ENCODE data around the gene COL6A5. TPM values are rescaled to one million over a fixed set of nuclear protein-coding genes. Genes with fewer than 3 reads are reported as not detected.
"Not testable (repeated sequence)": the region's sequence is repeated elsewhere in the genome, so short reads cannot be mapped to it uniquely, and the experiment has no call there.

The COL6A5 gene
- total RNA-seq, 1 experiment from 2014 or later, result not detected

DNA sequence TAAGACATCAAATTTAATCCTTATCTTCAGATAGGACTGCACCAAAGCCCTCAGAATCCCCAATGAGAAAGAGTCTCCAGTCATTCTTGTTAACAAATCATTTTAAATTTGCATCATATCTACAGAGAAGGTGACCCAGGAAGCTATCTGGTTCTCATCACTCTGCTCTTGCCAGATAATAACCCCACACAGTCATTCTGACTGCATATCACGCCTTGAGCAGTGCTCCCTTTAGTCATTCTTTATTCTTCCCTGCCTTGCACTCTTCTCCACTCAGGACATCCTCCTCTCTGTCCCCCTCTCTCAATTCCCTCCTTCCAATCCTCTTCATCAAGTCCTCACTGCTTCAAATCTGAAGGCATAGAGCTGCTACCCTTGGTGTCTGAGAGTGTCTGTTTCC is 87.8 kb downstream of the COL6A5 start:
- DNase-seq (no peak), ATAC-seq (no peak)
- no peaks in the 10 kb centered on the region for H3K79me2 ChIP-seq (ENCODE audit: low read length)
- H4K20me1 ChIP-seq (ENCODE audit: low read length), result no peaks in the 10 kb centered on the region
- BruUV-seq (replicated peaks), result no TSS peak
- TF ChIP-seq EZH2phosphoT487 (IDR thresholded peaks at IDR 0.05; ENCODE audit: borderline replicate concordance, low read length), result no peak
- TF ChIP-seq, protein P1, sequence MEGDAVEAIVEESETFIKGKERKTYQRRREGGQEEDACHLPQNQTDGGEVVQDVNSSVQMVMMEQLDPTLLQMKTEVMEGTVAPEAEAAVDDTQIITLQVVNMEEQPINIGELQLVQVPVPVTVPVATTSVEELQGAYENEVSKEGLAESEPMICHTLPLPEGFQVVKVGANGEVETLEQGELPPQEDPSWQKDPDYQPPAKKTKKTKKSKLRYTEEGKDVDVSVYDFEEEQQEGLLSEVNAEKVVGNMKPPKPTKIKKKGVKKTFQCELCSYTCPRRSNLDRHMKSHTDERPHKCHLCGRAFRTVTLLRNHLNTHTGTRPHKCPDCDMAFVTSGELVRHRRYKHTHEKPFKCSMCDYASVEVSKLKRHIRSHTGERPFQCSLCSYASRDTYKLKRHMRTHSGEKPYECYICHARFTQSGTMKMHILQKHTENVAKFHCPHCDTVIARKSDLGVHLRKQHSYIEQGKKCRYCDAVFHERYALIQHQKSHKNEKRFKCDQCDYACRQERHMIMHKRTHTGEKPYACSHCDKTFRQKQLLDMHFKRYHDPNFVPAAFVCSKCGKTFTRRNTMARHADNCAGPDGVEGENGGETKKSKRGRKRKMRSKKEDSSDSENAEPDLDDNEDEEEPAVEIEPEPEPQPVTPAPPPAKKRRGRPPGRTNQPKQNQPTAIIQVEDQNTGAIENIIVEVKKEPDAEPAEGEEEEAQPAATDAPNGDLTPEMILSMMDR (conservative IDR thresholded peaks at IDR 0.05; ENCODE audit: low read depth, low read length), result no peak
- TF ChIP-seq EZH2 (IDR thresholded peaks at IDR 0.05; ENCODE audit: low read length, unreplicated experiment), result no peak
- POLR2A ChIA-PET (ENCODE audit: unreplicated experiment), result no interaction called here
- H2AFZ ChIP-seq (ENCODE audit: low read length), result no peak overlapping the region
- H3K4me3 ChIP-seq (ENCODE audit: low read length), result no peak overlapping the region
- H3K9me3 ChIP-seq (ENCODE audit: low read length), result no peaks in the 10 kb centered on the region
- no peaks in the 10 kb centered on the region for H3K4me1 ChIP-seq (ENCODE audit: insufficient read depth, low read length)
- no peak overlapping the region for H3K9ac ChIP-seq (ENCODE audit: low read length)
- CTCF ChIA-PET, result no interaction called here
- no peaks in the 10 kb centered on the region for H3K9me2 ChIP-seq (replicated peaks; ENCODE audit: low read length)
- intact Hi-C loops (cut with micrococcal nuclease), result no loop called here
- no peak overlapping the region for H3K27ac ChIP-seq (ENCODE audit: low read length)
- no peaks in the 10 kb centered on the region for H3K36me3 ChIP-seq (ENCODE audit: low read depth, low read length)
- H3K27me3 ChIP-seq (ENCODE audit: low read length), result peaks cover 21% of the 10 kb centered on the region
- H3F3A ChIP-seq (ENCODE audit: low read length, unreplicated experiment), result no peaks in the 10 kb centered on the region
- no peak overlapping the region for H3K4me2 ChIP-seq (ENCODE audit: low read length)

DNA sequence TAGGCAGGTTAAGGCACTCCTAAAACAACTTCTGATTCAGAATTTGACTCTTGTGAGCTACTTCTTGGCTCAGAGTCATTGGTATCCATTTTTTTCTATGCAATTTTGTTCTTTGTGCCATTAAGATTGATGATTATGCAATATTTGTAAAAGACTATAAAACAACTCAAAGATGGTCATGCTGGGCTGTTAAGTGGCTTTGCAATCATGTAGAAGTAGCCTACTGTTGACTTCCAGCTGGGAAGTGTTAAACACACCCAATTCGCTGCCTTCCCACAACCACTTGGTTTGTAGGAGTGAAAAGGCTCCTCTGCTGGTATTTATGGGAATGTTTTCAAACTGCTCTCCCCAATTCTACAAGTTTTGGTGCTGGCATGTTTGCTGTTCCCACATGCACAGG is 96.8 kb downstream of the COL6A5 start:
- no peaks in the 10 kb centered on the region for H3K9me2 ChIP-seq (replicated peaks; ENCODE audit: low read length)
- BruUV-seq (replicated peaks), result no TSS peak
- DNase-seq (no peak), ATAC-seq (no peak)
- no peaks in the 10 kb centered on the region for H3K4me1 ChIP-seq (ENCODE audit: insufficient read depth, low read length)
- no peak for TF ChIP-seq EZH2phosphoT487 (IDR thresholded peaks at IDR 0.05; ENCODE audit: borderline replicate concordance, low read length)
- no peak for TF ChIP-seq EZH2 (IDR thresholded peaks at IDR 0.05; ENCODE audit: low read length, unreplicated experiment)
- TF ChIP-seq, protein P1 (conservative IDR thresholded peaks at IDR 0.05; ENCODE audit: low read depth, low read length), result no peak
- H3K9me3 ChIP-seq (ENCODE audit: low read length), result no peaks in the 10 kb centered on the region
- no peaks in the 10 kb centered on the region for H3K36me3 ChIP-seq (ENCODE audit: low read depth, low read length)
- POLR2A ChIA-PET (ENCODE audit: unreplicated experiment), result no interaction called here
- no peaks in the 10 kb centered on the region for H4K20me1 ChIP-seq (ENCODE audit: low read length)
- H3K27ac ChIP-seq (ENCODE audit: low read length), result no peak overlapping the region
- H3K27me3 ChIP-seq (ENCODE audit: low read length), result peaks cover 14% of the 10 kb centered on the region
- H3K9ac ChIP-seq (ENCODE audit: low read length), result no peak overlapping the region
- no peak overlapping the region for H3K4me3 ChIP-seq (ENCODE audit: low read length)
- no peaks in the 10 kb centered on the region for H3K79me2 ChIP-seq (ENCODE audit: low read length)
- intact Hi-C loops (cut with micrococcal nuclease), result no loop called here
- H3F3A ChIP-seq (ENCODE audit: low read length, unreplicated experiment), result no peaks in the 10 kb centered on the region
- CTCF ChIA-PET, result no interaction called here
- no peak overlapping the region for H2AFZ ChIP-seq (ENCODE audit: low read length)
- H3K4me2 ChIP-seq (ENCODE audit: low read length), result no peak overlapping the region

DNA sequence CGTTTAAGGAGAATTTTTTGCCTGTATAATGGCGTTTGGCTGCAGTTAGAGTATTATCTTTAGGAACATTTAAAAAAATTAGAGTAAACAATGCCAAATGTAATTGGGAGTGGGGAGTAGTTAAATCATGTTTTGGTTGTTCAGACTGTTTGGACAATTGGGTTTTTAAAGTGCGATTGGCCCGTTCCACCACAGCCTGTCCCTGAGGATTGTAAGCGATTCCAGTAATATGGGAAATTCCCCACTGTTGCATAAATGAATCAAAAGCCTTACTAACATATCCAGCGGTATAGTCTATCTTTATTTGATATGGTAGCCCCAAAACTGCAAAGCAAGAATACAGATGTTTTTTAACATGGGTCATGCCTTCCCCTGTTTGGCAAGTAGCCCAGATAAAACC is 101.4 kb downstream of the COL6A5 start:
- H2AFZ ChIP-seq (ENCODE audit: low read length); H3F3A ChIP-seq (ENCODE audit: low read length, unreplicated experiment); POLR2A ChIA-PET (ENCODE audit: unreplicated experiment); H3K27ac ChIP-seq (ENCODE audit: low read length); H3K36me3 ChIP-seq (ENCODE audit: low read depth, low read length); H3K9me2 ChIP-seq (replicated peaks; ENCODE audit: low read length); H3K9me3 ChIP-seq (ENCODE audit: low read length); H4K20me1 ChIP-seq (ENCODE audit: low read length); H3K27me3 ChIP-seq (ENCODE audit: low read length); H3K4me3 ChIP-seq (ENCODE audit: low read length); CTCF ChIA-PET; DNase-seq; intact Hi-C loops (cut with micrococcal nuclease); H3K4me2 ChIP-seq (ENCODE audit: low read length); H3K4me1 ChIP-seq (ENCODE audit: insufficient read depth, low read length); H3K79me2 ChIP-seq (ENCODE audit: low read length); ATAC-seq; H3K9ac ChIP-seq (ENCODE audit: low read length); BruUV-seq (replicated peaks): not testable (repeated sequence)

DNA sequence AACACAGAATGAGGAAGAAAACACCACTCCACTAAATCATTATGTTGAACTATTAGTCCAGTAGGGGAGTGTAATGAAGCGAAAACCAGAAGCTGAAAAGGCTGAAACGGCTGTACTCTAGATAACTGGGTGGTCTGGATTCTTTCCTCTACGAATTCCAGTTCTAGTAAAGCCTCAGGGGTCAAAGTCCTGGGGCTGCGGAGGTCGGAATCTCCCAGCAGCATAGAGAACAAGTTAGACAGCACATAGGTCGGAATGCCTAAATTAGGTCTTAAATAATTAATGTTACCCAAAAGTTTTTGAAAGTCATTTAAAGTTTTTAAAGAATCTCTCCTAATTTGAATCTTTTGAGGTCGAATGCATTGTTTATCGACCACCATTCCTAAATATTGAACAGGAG is 102.7 kb downstream of the COL6A5 start:
- H3K27ac ChIP-seq (ENCODE audit: low read length); H3K36me3 ChIP-seq (ENCODE audit: low read depth, low read length); H3F3A ChIP-seq (ENCODE audit: low read length, unreplicated experiment); intact Hi-C loops (cut with micrococcal nuclease); H3K4me2 ChIP-seq (ENCODE audit: low read length); ATAC-seq; H2AFZ ChIP-seq (ENCODE audit: low read length); H3K4me1 ChIP-seq (ENCODE audit: insufficient read depth, low read length); POLR2A ChIA-PET (ENCODE audit: unreplicated experiment); H3K9me2 ChIP-seq (replicated peaks; ENCODE audit: low read length); DNase-seq; BruUV-seq (replicated peaks); H4K20me1 ChIP-seq (ENCODE audit: low read length); H3K9me3 ChIP-seq (ENCODE audit: low read length); CTCF ChIA-PET; H3K4me3 ChIP-seq (ENCODE audit: low read length); H3K79me2 ChIP-seq (ENCODE audit: low read length); H3K27me3 ChIP-seq (ENCODE audit: low read length); H3K9ac ChIP-seq (ENCODE audit: low read length): not testable (repeated sequence)

Data from PC-3 (cell line).